AG10803 (cell line): ENCODE data around the gene SRM.
"Not testable (repeated sequence)": the region's sequence is repeated elsewhere in the genome, so short reads cannot be mapped to it uniquely, and the experiment has no call there.

Source experiments
- DNase-seq: peaks from one replicate; pipeline ENCODE4 v3.0.0; 2010; ENCODE audit warnings: low read depth
- H3K4me3 ChIP-seq: 2 replicates; pipeline ENCODE4 v1.5.1; 2011; ENCODE audit warnings: mild to moderate bottlenecking, low read length, control low read depth
- TF ChIP-seq, protein P1 (sequence below): conservative IDR thresholded peaks from 2 replicates; pipeline ENCODE4 v1.5.1; 2011; ENCODE audit warnings: mild to moderate bottlenecking, low read length, control low read depth, inconsistent platforms

SRM gene

DNA sequence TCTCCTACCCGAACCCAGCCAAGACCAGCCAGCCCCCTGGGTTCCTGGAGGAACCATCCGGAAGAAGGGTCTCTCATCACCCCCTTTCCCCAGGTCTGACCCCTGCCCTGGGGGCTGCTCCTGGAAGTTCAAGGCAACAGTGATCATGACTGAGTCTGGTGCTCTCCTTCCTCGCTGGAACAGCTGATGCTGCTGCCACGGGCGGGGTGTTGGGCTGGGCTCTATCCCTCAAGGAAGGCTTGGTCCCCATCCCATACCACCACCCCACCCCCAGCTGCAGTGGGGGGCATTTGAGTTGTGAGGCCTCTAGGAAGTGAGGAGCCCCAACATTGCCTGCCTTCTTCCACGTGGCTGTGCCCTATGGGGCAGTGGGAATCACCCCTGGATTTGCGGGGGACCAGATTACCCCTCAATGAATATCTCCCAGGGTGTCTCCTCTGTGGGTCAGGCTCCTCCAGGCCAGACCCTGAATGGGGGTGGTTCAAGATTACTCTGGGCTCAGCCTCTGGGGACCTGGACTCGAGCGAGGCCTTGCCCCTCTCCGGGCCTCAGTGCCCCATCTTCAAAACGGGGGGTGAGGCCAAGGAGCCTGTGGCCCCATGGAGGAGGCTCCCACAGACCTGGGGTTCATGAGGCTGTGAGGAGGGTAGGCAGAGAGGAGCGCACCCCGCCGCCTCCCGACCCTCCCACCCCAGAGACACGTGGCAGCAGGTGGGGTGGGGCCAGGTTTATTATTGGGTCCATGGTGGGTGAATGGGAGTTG, 15.6 kb downstream of the SRM start:
- no peak for DNase-seq
- TF ChIP-seq, protein P1, sequence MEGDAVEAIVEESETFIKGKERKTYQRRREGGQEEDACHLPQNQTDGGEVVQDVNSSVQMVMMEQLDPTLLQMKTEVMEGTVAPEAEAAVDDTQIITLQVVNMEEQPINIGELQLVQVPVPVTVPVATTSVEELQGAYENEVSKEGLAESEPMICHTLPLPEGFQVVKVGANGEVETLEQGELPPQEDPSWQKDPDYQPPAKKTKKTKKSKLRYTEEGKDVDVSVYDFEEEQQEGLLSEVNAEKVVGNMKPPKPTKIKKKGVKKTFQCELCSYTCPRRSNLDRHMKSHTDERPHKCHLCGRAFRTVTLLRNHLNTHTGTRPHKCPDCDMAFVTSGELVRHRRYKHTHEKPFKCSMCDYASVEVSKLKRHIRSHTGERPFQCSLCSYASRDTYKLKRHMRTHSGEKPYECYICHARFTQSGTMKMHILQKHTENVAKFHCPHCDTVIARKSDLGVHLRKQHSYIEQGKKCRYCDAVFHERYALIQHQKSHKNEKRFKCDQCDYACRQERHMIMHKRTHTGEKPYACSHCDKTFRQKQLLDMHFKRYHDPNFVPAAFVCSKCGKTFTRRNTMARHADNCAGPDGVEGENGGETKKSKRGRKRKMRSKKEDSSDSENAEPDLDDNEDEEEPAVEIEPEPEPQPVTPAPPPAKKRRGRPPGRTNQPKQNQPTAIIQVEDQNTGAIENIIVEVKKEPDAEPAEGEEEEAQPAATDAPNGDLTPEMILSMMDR = no peak
- H3K4me3 ChIP-seq = no peak overlapping the region

DNA sequence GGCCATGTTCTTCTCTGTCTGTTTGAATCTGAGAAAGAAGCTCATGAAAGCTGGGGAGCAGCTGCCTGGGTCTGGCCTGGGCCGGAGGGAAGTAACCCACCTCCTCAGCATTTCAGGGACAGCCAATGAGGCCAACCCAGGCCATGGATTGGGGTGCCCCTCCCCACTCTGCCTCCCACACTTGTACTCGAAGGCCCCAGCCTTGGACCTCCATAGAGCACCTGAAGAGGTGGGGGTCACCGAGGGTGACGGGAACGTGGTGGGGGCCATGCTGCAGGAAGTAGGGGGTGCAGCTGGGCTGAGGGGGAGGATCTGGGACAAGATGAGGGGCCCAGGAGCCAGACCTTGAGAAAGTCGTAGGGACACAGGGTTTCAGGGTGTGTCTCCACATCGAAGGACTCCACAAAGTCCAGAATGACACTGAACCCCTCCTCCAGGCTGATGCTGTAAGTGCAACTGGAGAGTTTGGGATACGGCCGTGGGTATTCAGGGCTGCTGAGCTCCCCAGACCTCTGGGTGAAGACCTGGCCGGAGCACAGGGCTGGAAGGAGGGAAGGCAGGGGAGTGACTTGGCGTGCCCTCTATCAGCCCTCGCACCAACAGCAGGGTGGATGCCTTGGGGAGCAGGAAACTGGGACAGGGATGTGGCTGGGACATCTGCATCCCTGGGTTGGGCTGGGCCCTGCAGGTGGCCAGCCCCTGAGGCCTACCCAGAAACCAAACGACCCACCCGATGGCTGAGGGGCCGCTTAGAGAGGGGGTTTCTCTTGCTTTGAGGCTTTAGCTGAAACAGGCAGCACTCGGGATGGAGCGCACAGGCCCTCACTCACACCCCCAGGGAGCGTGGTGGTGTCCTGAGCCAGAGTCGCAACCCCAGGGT, 16.6 kb downstream of the SRM start:
- TF ChIP-seq, protein P1 = no peak
- no peak for DNase-seq
- no peak overlapping the region for H3K4me3 ChIP-seq

DNA sequence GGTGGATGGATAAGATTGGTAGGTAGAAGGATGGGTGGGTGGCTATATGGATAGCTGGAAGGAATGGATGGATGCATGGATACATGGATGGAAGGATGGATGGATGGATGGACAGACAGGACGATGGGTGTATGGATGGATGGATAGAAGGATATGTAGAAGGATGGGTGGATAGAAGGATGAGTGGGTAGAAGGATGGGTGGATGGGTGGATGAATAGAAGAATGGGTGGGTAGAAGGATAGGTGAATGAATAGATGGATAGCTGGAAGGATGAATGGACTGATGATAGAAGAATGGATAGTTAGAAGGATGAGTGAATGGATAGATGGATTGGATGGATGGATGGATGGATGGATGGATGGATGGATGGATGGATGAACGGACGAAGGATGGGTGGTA, 17.8 kb downstream of the SRM start:
- no peak overlapping the region for H3K4me3 ChIP-seq
- DNase-seq = no peak
- TF ChIP-seq, protein P1 = no peak

DNA sequence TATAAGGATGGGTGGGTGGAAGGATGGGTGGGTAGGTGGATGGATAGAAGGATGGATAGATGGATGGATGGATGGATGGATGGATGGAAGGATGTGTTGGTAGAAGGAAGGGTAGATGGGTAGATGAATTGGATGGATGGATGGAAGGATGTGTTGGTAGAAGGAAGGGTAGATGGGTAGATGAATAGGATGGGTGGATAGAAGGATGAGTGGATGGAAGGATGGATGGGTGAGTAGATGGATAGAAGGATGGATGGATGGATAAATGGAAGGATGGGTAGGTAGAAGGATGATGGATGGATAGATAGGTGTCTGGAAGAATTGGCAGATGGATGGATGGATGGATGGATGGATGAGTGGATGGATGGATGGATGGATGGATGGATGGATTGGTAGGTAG, 18.8 kb downstream of the SRM start:
- TF ChIP-seq, protein P1 = no peak
- no peak overlapping the region for H3K4me3 ChIP-seq
- DNase-seq = no peak

DNA sequence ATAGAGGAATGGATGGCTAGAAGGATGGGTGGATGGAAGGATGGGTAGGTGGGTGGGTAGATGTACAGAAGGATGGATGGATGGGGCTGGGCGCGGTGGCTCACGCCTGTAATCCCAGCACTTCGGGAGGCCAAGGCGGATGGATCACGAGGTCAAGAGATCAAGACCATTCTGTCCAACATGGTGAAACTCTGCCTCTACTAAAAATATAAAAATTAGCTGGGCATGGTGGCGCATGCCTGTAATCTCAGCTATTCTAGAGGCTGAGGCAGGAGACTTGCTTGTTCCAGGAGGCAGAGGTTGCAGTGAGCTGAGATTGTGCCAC, 19.8 kb downstream of the SRM start:
- not testable (repeated sequence) for H3K4me3 ChIP-seq, DNase-seq

DNA sequence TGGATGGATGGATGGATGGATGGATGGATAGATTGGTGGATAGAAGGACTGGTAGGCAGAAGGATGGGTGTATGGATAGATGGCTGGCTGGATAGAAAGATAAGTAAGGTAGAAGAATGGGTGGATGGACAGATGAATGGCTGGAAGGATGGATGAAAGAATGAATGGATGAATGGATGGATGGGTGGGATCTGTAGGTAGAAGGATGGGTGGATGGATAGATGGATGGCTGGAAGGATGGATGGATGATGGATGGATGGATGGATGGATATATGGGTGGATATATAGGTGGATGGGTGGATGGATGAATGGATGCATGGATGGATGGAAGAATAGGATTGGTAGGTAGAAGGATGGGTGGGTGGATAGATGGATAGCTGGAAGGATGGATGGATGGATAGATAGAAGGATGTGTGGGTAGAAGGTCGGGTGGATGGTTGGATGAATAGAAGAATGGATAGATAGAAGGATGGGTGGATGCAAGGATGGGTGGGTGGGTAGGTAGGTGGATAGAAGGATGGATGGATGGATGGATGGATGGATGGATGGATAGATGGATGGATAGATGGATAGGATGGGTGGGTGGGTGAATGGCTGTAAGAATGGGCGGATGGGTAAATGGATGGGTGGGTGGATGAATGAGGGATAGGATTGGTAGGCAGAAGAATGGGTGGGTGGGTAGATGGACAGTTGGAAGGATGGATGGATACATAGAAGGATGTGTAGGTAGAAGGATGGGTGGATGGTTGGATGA, 20.3 kb downstream of the SRM start:
- TF ChIP-seq, protein P1 = no peak
- H3K4me3 ChIP-seq = no peak overlapping the region
- no peak for DNase-seq

DNA sequence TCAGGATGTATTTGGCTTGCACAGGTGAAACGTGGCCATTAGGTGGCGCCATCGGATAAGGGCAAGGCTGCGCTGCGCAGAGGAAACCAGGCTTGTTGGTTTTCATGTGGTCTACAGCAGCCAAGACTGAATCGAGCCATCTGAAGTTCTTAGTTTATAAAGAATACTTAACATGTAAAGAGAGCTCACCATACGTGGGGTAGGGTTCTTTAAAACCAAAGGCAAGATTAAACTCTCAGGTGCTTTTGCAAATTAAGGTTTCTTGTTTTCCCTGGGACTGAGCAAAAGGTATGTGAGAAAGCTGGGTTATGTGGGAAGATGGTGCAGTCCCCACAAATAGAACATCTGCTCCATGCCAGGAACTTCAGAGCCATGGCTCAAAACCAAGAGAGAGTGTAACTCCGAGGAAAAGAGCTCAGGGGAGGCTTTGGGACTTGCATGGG, 22.1 kb downstream of the SRM start:
- no peak overlapping the region for H3K4me3 ChIP-seq
- TF ChIP-seq, protein P1 = peak; percentile 99
- DNase-seq = peak; percentile 83

DNA sequence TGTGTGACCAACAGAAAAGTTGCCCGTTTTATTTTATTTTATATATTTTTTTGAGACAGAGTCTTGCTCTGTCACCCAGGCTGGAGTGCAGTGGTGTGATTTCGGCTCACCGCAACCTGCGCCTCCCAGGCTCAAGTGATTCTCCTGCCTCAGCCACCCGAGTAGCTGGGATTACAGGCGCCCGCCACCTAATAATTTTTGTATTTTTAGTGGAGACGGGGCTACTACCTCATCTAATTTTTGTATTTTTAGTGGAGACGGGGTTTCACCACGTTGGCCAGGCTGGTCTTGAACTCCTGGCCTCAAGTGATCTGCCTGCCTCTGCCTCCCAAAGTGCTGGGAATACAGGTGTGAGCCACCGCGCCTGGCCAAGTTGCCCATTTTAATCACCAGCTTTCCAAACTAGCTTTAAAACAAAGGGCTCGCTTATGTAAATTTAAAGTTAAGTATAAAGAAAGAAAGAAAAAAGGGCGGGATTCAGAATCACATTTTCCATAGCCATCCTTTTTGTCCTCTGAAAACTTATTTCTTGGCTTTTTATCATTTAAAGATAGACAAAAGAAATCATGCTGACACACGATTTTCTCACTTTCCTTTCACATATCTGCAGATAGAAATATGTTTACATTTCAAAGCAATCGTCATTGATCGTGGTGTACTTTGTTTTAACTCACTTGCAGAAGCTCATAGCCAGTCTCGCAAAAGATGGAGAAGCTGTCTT, 22.6 kb downstream of the SRM start:
- not testable (repeated sequence) for H3K4me3 ChIP-seq, DNase-seq
